KOPT-K1 (cell line): Measurements from ENCODE around the gene BAZ2B.

Source experiments
- H3K27ac ChIP-seq: fragments of 200-600 bp; sonication (generic); 2 replicates; pipeline ENCODE4 v1.5.1; 2016; ENCODE audit warnings: antibody characterized with exemption, mild to moderate bottlenecking, low read depth, low read length; ENCODE audit not compliant: poor library complexity, severe bottlenecking
- H3K36me3 ChIP-seq: fragments of 200-600 bp; sonication (generic); 2 replicates; pipeline ENCODE4 v1.5.1; 2017; ENCODE audit warnings: antibody characterized with exemption, mild to moderate bottlenecking, low read length, moderate library complexity; ENCODE audit not compliant: insufficient read depth
- H3K9me3 ChIP-seq: fragments of 200-600 bp; sonication (generic); 2 replicates; pipeline ENCODE4 v1.5.1; 2017; ENCODE audit warnings: antibody characterized with exemption, low read length, mild to moderate bottlenecking; ENCODE audit not compliant: insufficient read depth, poor library complexity, severe bottlenecking

BAZ2B gene, protein sequence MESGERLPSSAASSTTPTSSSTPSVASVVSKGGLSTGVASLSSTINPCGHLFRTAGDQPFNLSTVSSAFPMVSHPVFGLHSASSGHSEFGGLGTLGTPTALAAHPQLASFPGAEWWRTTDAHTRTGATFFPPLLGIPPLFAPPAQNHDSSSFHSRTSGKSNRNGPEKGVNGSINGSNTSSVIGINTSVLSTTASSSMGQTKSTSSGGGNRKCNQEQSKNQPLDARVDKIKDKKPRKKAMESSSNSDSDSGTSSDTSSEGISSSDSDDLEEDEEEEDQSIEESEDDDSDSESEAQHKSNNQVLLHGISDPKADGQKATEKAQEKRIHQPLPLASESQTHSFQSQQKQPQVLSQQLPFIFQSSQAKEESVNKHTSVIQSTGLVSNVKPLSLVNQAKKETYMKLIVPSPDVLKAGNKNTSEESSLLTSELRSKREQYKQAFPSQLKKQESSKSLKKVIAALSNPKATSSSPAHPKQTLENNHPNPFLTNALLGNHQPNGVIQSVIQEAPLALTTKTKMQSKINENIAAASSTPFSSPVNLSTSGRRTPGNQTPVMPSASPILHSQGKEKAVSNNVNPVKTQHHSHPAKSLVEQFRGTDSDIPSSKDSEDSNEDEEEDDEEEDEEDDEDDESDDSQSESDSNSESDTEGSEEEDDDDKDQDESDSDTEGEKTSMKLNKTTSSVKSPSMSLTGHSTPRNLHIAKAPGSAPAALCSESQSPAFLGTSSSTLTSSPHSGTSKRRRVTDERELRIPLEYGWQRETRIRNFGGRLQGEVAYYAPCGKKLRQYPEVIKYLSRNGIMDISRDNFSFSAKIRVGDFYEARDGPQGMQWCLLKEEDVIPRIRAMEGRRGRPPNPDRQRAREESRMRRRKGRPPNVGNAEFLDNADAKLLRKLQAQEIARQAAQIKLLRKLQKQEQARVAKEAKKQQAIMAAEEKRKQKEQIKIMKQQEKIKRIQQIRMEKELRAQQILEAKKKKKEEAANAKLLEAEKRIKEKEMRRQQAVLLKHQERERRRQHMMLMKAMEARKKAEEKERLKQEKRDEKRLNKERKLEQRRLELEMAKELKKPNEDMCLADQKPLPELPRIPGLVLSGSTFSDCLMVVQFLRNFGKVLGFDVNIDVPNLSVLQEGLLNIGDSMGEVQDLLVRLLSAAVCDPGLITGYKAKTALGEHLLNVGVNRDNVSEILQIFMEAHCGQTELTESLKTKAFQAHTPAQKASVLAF (N-terminal part only)

GRCh38 chr2:159616286-159616701, at the start of gene BAZ2B:
TSS of gene BAZ2B (minus strand) at chr2:159616548. CDS start at chr2:159478719, 137,829 bp downstream.
- Histone ChIP-seq H3K9me3 (no peaks in the 10 kb centered on the region), H3K27ac (no peak within 1 kb of the TSS), H3K36me3 (no peaks in the 10 kb centered on the region)

- Histone ChIP-seq H3K36me3 (no peaks in the 10 kb centered on the region), H3K27ac (no peak overlapping the region), H3K9me3 (peaks cover 4% of the 10 kb centered on the region)
These were observed 44.9 kb upstream of the BAZ2B start for GRCh38 chr2:159661286-159661685.

- no peaks in the 10 kb centered on the region for H3K36me3 ChIP-seq
- H3K9me3 ChIP-seq: peaks cover 9% of the 10 kb centered on the region
- no peak overlapping the region for H3K27ac ChIP-seq
These were observed 42.8 kb upstream of the BAZ2B start for GRCh38 chr2:159658881-159659873.

GRCh38 chr2:159653962-159654361, 37.6 kb upstream of the BAZ2B start:
- Histone ChIP-seq H3K27ac (no peak overlapping the region), H3K9me3 (peaks cover 9% of the 10 kb centered on the region), H3K36me3 (no peaks in the 10 kb centered on the region)

DNA sequence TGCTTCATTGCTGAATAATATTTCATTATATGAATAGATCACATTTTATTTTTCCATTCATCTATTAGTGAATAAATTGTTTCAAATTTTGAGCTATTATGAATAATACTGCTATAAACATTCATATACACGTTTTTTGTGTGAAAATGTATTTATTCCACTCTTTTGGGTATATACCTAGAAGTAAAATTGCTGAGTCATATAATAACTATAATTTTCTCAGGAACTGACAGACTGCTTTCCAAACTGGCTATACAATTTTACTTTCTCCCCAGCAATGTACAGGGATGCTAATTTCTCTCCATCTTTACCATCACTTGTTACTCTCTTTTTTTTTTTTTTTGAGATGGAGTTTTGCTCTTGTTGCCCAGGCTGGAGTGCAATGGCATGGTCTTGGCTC, 35.5 kb upstream of the BAZ2B start:
- H3K27ac ChIP-seq: no peak overlapping the region
- H3K9me3 ChIP-seq: peaks cover 9% of the 10 kb centered on the region
- no peaks in the 10 kb centered on the region for H3K36me3 ChIP-seq

DNA sequence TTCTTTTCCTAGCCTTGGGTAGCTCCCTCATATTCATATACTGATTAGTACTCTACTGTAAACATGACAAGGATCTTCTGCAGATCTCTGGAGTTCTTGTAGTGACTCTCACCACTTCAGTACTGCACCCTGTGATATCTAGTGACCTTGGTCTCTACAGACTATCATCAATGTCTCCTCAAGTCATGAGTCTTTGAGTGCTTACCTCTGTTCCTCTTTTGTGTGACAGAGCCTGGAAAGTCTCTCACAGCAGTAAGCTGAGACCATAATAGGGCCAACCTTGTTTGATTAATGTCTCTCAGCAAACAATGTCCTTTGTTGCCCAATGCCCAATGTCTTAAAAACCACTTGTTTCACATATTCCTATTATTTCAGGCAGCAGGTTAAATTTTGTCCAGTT, 34.2 kb upstream of the BAZ2B start:
- Histone ChIP-seq H3K9me3 (peaks cover 12% of the 10 kb centered on the region), H3K36me3 (no peaks in the 10 kb centered on the region), H3K27ac (no peak overlapping the region)

DNA sequence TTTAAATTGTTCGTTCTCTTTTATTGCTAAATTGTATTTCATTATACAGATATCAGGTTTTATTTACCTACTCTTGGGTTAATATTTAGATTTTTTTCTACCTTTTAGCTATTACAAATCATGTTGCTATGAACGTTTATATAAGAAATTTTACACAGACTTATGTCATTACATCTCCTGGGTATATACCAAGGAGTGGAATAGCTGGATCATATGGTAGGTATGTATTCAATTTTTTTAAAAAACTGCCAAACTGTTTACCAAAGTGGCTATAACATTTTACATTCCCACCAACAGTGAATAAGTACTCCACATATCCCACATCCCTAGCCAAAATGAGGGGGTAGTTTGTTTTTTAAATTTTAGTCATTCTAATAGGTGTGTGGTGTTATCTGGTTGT, 32.3 kb upstream of the BAZ2B start:
- no peak overlapping the region for H3K27ac ChIP-seq
- peaks cover 17% of the 10 kb centered on the region for H3K9me3 ChIP-seq
- no peaks in the 10 kb centered on the region for H3K36me3 ChIP-seq

DNA sequence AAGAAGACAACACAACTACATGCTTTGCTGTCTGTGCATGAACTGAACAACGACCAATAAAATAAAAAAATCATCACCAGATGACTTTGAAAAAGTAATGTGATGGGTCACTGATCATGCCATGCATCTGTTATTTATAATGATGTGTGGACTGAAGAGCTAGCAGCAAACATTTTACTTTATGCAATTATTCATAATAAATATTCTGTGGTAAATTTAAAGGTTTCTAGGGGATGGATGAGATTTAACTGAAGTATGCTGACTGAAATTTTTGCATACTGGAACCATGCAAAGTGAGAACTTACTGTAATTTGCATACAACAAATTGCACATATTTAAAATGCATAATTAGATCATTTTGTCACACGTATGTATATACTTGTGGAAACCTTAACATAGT, 31.3 kb upstream of the BAZ2B start:
- no peak overlapping the region for H3K27ac ChIP-seq
- no peaks in the 10 kb centered on the region for H3K36me3 ChIP-seq
- peaks cover 17% of the 10 kb centered on the region for H3K9me3 ChIP-seq

DNA sequence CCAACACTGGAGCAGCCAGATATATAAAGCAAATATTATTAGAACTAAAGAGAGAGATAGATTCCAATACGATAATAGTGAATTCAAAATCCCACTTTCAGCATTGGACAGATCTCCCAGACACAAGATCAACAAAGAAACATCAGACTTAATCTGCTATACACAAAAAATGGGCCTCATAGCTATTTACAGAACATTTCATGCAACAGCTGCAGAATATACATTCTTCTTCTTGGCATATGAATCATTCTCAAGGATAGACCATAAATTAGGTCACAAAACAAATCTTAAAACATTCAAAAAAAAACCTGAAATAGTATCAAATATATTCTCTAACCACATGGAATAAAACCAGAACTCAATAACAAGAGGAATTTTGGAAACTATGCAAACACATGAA, 23.8 kb upstream of the BAZ2B start:
- Histone ChIP-seq H3K9me3 (peaks cover 17% of the 10 kb centered on the region), H3K36me3 (no peaks in the 10 kb centered on the region), H3K27ac (no peak overlapping the region)

DNA sequence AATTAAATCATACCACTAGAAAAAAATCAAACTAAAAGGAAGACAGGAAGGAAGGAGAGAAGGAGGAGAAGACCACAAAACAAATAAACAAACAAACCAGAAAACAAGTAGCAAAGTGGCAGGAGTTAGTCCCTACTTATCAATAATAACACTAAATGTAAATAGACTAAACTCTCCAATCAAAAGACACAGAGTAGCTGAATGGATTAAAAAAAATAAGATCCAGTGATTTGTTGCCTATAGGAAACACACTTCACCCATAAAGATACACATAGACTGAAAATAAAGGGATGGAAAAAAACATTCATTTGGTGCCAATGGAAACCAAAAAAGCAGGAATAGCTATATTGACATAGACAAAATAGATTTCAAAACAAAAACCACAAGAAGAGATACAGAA, 23.4 kb upstream of the BAZ2B start:
- H3K9me3 ChIP-seq: peaks cover 15% of the 10 kb centered on the region
- no peak overlapping the region for H3K27ac ChIP-seq
- no peaks in the 10 kb centered on the region for H3K36me3 ChIP-seq

DNA sequence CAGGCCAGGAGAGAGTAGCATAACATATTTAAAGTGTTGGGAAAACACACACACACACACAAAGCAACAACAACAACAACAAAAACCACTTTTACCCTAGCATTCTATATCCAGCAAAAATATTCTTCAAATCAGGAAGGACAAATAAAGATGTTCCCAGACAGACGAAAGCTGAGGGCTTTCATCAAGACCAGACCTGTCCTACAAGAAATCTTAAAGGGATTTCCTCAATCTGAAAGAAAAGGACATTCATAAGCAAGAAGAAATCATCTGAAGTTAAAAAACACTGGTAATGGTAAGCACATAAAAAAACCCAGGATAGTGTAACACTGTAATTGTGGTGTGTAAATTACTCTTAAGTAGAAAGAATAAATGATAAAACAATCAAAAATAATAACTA, 22.7 kb upstream of the BAZ2B start:
- Histone ChIP-seq H3K27ac (no peak overlapping the region), H3K36me3 (no peaks in the 10 kb centered on the region), H3K9me3 (peaks cover 9% of the 10 kb centered on the region)

- H3K27ac ChIP-seq: no peak overlapping the region
These were observed 21.7 kb upstream of the BAZ2B start for GRCh38 chr2:159637988-159638501.

GRCh38 chr2:159637240-159637639, 20.9 kb upstream of the BAZ2B start:
- Histone ChIP-seq H3K27ac (no peak overlapping the region), H3K36me3 (no peaks in the 10 kb centered on the region), H3K9me3 (peaks cover 9% of the 10 kb centered on the region)

More at GRCh38 chr2:159637988-159638501, 21.7 kb upstream of the BAZ2B start:
- Histone ChIP-seq H3K9me3 (peaks cover 9% of the 10 kb centered on the region), H3K36me3 (no peaks in the 10 kb centered on the region)
